ENCODE results near the gene ELL.

ELL gene

DNA sequence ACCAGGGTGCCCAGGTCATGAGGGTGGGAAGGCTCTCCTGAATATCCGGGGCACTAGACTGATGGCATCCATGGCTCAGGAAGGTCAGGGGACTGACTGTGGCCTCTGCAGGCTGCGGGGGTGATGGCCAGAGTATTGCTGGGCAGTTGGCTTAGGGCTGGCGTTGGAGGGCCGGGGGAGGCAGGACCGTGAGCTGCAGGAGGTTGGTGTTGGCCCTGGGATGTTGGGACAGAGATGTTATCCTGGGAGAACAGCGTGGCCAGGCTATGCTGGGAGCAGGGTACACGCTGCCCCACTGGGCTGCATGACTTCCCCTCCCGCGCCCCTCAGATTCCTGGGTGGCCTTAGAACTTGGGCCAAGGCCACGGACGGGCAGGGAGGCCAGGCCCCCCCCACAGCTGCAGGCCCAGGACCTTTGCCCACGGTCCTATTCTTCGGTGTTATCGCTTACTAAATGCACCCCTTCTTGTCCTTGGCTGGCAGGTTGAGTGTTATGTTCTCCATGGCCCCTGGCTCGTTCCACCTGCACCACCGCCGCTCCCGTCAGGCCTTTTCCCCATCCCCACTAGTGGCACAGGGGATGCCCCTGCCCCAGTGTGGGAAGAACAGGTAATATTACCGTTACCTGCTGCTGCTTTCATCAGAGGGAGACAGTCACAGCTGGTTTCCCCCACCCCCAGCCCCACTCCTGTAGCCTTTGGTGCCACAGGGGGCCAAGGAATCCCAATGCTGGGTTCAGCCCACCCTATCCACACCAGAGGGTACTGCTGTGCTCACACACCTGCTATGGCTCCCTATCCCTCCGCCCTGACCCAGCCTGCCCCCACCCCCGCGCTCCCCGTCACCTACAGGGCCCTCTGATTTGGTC lies 80.7 kb downstream of the ELL start:
- H3K36me3 ChIP-seq = peaks cover 22% of the 10 kb centered on the region
- TF ChIP-seq, protein P1, sequence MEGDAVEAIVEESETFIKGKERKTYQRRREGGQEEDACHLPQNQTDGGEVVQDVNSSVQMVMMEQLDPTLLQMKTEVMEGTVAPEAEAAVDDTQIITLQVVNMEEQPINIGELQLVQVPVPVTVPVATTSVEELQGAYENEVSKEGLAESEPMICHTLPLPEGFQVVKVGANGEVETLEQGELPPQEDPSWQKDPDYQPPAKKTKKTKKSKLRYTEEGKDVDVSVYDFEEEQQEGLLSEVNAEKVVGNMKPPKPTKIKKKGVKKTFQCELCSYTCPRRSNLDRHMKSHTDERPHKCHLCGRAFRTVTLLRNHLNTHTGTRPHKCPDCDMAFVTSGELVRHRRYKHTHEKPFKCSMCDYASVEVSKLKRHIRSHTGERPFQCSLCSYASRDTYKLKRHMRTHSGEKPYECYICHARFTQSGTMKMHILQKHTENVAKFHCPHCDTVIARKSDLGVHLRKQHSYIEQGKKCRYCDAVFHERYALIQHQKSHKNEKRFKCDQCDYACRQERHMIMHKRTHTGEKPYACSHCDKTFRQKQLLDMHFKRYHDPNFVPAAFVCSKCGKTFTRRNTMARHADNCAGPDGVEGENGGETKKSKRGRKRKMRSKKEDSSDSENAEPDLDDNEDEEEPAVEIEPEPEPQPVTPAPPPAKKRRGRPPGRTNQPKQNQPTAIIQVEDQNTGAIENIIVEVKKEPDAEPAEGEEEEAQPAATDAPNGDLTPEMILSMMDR (IDR thresholded peaks at IDR 0.05; ENCODE audit: low read depth, low read length) = no peak
- H3K9me3 ChIP-seq (ENCODE audit: severe bottlenecking) = no peaks in the 10 kb centered on the region
- no peaks in the 10 kb centered on the region for H3K27me3 ChIP-seq (ENCODE audit: insufficient read depth, low read depth, severe bottlenecking)
- H3K4me3 ChIP-seq (ENCODE audit: low read depth, low read length) = no peak overlapping the region
- DNase-seq = no peak
- no peak overlapping the region for H3K27ac ChIP-seq

DNA sequence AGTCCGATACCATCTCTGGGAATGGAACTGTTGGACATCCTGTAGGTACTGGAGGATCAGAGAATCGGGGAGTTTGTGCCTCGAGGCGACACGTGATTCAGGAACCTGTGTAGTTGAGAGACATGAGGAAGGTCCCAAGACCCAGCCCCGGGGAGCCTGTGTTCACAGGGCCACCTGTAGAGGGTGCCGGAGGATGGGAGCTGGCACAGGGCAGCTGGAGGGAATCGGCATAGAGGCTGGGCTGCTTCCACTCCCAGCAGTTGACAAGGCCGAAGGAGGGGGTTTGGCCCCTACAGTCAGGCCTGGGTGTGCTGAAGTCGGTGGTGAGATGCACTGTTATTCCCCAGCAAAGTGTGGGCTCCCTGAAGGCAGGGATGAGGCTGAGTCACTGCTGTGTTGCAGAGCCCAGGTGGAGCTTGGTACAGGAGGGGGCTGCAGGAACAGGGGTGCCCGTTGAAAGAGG lies 81.4 kb downstream of the ELL start:
- Histone ChIP-seq H3K9me3 (ENCODE audit: severe bottlenecking) (no peaks in the 10 kb centered on the region), H3K4me3 (ENCODE audit: low read depth, low read length) (no peak overlapping the region), H3K36me3 (peaks cover 29% of the 10 kb centered on the region), H3K27me3 (ENCODE audit: insufficient read depth, low read depth, severe bottlenecking) (no peaks in the 10 kb centered on the region), H3K27ac (no peak overlapping the region; the same call in 1 of the 2 replicates)
- DNase-seq = peak; percentile 72
- TF ChIP-seq, protein P1 (IDR thresholded peaks at IDR 0.05; ENCODE audit: low read depth, low read length) = peak; percentile 84

DNA sequence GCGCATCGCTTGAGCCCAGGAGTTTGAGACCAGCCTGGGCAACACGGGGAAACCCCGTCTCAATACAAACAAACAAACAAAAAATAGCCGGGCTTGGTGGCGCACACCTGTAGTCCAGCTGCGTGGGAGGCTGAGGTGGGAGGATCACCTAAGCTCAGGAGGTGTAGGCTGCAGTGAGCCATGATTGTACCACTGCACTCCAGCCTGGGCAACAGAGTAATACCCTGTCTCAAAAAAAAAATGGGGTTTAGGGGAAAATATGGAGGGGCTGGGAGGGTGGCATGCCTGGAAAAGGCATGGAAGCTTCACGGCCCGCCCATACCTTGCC lies 82.0 kb downstream of the ELL start:
- H3K9me3 ChIP-seq (ENCODE audit: severe bottlenecking) = no peaks in the 10 kb centered on the region
- H3K4me3 ChIP-seq (ENCODE audit: low read depth, low read length) = no peak overlapping the region
- TF ChIP-seq, protein P1 (IDR thresholded peaks at IDR 0.05; ENCODE audit: low read depth, low read length) = no peak
- peaks cover 33% of the 10 kb centered on the region for H3K36me3 ChIP-seq
- H3K27ac ChIP-seq = no peak overlapping the region; the same call in 1 of the 2 replicates
- no peak for DNase-seq
- H3K27me3 ChIP-seq (ENCODE audit: insufficient read depth, low read depth, severe bottlenecking) = no peaks in the 10 kb centered on the region

DNA sequence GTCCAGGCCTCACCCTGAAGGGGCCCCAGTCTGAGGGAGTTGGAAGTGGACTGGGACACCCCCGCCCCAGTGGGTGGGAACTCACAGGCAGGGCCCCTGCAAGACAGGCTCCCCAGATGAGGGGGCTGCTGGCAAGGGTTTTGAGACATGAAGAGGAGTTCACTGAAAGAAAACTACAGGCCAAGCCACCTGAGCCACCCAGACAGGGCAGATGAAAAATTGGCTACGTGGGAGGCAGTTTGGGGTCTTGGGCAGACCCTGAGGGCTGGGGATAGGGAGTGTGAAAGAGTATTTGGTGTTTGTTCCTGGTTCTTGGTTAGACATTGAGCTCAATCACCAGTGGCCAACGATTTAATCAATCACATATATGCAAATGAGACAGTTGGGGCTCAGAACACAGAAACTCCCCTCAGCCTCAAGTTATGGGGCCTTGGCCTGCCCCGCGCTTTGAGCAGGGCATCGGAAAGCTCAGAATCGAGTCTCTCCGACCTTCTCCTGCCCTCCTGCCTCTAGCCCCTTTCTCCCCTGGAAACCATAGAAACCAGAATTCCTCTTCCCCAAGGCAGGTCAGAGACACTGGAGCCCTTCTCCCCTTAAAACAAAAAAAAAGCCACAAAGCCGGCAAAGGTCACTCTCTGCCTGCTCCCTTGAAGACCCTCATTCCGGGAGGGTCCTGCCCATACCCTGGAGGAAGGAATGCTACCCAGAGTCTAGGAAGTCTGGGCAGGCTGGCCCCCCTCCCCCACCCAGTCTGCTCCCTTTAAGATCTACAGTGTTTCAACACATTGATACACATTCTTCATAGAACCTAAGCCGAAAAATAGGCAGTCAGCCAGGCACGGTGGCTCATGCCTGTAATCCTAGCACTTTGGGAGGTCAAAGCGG lies 82.6 kb downstream of the ELL start:
- no peaks in the 10 kb centered on the region for H3K9me3 ChIP-seq (ENCODE audit: severe bottlenecking)
- no peak overlapping the region; the same call in none of the 2 replicates for H3K27ac ChIP-seq
- H3K27me3 ChIP-seq (ENCODE audit: insufficient read depth, low read depth, severe bottlenecking) = no peaks in the 10 kb centered on the region
- TF ChIP-seq, protein P1 (IDR thresholded peaks at IDR 0.05; ENCODE audit: low read depth, low read length) = no peak
- no peak overlapping the region for H3K4me3 ChIP-seq (ENCODE audit: low read depth, low read length)
- DNase-seq = no peak
- peaks cover 33% of the 10 kb centered on the region for H3K36me3 ChIP-seq

DNA sequence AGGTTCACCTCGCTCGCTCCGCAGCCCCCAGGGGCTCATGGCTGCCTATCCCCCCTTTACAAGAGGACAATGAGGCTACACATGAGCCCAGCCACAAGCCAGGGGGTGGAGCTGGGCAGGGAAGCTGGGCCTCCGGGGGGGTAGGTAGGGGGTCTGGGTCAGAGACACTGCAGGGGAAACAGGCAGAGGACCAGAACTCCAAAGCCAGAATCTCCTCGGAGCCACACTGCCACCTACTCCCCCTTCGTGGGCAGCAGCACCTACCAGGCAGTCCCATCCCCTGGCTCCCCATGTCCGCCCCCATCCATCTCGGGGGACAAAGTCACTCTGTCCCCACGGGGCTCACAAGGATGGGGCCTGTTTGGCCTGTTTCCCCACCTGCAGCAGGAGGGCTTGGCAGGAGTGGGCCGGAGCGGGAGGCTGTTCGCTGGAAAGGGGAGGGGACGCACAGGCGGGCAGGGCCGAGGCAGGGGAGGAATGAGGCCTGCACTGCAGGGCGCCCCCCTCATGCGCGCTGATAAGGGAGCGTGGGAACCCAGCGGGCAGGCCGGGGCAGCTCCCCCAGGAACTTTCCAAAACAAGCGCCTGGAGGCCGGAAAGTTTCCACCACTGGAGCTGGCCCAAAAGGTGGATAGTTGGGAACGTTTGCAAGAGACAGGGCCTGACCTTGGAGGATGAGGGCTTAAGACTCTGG lies 83.4 kb downstream of the ELL start:
- Histone ChIP-seq H3K27ac (peak overlapping the region; percentile 87), H3K9me3 (ENCODE audit: severe bottlenecking) (no peaks in the 10 kb centered on the region), H3K36me3 (peaks cover 28% of the 10 kb centered on the region), H3K4me3 (ENCODE audit: low read depth, low read length) (peak overlapping the region; percentile 95), H3K27me3 (ENCODE audit: insufficient read depth, low read depth, severe bottlenecking) (no peaks in the 10 kb centered on the region)
- TF ChIP-seq, protein P1 (IDR thresholded peaks at IDR 0.05; ENCODE audit: low read depth, low read length) = no peak
- DNase-seq = peak; percentile 63
